GM18511 (cell line): ENCODE data around the gene FEM1B.
"Not testable (repeated sequence)": the region's sequence is repeated elsewhere in the genome, so short reads cannot be mapped to it uniquely, and the experiment has no call there.

Experiments used
- ATAC-seq: cut with Tn5 transposase; IDR thresholded peaks from one replicate; pipeline ENCODE4 v1.9.1; 2021; ENCODE audit warnings: mild to moderate bottlenecking, moderate library complexity; ENCODE audit not compliant: unreplicated experiment

FEM1B gene

DNA sequence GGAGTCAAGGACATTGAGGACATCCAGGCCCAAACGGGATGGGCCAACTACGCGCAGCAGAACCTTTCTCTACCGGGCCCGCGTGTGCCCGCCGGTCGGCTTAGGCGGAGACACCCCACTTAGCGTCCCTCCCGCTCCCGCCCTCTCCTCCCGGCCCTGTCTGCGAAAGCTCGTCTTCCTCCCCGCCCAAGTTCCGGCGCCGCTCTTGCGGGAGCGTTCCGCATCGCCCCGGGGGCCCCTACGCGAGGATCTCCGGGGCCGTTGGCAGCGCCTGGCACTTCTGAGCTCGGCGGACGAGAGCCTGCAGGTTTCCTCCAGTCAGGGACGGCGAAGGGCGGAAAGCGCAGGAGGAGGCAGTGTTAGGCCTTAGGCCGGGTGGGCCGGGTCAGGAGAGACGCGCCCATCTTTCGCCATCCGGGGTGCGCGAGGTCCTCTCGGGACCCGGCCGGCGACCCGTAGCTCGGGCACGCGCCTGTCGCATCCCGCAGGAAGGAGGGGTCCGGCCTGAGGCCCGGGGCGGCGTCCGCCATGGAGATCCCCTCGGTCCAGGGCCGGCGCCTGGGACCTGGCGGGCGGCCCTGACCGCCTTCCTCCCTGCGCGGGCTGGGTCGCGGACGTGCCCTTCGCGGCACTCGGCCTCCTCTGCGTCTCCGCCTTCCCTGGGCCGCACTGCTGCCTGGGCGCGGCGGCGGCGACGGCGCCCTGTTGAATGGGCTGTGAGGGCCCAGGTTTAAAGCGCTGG, at the start of gene FEM1B:
Gene FEM1B (plus strand): TSS at position 143 of the 742 bp plus-strand sequence. CDS start 673 bp downstream, outside the sequence.
- ATAC-seq: peak; percentile 77

DNA sequence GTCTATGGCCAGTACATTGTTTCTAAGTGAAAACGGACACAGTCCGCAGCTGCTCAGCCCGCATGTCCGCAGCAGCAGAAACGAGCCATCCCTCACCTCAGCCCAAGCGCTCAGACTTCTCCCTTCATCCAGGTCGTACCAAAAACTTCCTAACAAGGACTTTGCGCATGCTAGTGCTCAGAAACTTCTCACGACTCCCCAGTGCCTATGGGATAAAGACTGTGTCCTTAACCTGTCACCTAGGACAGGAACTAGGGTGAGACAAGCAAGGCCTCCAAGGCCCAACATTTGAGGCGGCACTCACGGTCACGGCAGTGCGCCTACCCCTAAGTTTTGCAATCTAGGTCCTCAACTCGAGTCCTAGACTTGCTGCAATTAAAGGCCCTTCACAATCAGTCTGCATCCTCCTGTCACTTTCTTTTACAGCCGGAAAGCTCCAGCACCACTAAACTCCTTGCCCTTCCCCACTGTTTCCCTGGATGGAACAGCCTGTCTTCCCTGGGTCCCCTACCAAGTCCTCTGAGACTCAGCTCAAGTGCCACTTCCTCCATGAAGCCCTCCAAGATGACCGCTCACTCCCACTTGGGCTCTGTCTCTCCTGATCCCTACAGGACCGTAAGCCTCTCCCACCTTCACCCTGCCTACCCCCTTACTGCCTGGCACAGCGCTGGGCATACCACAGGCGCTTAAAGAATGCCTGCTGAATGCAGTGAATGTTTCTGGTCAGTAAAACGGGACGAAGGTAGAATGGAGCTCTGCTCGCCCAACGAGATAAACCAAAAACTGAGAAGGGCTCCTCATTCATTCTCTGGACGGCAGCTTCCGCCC, 49.2 kb upstream of the FEM1B start:
- ATAC-seq: no peak

DNA sequence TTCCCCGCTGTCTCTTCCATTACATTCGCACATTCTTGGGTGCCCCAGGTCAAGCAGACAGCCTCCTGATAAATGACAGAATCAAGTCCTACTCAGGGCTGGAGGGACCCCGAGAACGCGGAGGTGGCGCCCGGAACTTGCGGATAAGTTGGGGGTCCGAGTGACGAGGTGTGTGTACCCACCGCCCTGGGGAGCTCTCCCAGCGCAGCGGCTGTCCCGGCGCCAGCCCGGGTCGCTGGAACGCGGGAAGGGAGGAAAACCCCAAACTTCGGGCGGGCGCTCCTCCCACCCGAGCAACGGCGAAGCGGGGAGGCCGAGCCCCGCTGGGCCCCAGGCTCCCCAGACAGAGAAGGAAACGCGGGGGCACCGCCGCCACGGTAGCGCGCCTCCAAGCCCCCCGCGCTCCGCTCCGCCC, 48.6 kb upstream of the FEM1B start:
- peak; percentile 12 for ATAC-seq

DNA sequence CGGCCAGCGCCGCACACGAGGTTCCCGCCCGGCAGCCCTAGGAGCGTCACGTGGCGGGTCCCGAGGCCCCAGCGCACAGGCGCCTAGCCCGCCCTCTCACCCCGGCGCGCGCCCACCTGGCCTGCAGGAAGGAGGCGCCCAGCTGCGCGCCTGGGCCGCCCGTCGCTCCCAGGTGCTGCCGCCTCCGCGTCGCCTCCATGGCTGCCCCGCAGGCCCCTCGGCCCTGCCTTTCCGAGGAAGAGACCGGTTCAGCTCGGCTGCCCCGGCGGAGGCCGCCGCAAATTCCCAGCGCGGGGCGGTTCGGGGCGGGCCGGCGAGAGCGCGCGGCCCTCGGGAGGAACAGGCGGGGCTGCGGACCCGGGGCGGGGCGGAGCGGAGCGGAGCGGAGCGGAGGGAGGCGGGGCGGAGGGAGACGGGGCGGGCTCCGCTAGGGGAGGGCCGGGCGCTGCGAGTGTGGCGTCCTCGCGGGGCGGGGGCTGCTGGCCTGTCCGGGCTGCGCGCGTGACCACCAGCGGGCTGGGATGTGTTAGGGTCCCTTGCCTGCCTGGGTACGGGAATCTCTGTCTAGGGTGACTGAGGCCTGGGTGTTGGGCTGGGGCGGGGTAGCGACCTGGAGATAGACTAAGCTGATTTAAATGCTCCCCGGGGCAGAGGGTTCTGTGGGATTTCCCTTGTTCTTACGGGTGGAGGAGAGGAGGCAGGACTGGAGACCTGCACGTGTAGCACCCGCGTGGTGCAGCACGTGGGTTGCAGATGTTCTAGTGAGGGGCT, 48.0 kb upstream of the FEM1B start, which contains the start of gene CLN6:
Gene CLN6 (minus strand): TSS at position 343 of the 771 bp plus-strand sequence. CDS start 144 bp downstream, at position 199.
- ATAC-seq: peak; percentile 79

DNA sequence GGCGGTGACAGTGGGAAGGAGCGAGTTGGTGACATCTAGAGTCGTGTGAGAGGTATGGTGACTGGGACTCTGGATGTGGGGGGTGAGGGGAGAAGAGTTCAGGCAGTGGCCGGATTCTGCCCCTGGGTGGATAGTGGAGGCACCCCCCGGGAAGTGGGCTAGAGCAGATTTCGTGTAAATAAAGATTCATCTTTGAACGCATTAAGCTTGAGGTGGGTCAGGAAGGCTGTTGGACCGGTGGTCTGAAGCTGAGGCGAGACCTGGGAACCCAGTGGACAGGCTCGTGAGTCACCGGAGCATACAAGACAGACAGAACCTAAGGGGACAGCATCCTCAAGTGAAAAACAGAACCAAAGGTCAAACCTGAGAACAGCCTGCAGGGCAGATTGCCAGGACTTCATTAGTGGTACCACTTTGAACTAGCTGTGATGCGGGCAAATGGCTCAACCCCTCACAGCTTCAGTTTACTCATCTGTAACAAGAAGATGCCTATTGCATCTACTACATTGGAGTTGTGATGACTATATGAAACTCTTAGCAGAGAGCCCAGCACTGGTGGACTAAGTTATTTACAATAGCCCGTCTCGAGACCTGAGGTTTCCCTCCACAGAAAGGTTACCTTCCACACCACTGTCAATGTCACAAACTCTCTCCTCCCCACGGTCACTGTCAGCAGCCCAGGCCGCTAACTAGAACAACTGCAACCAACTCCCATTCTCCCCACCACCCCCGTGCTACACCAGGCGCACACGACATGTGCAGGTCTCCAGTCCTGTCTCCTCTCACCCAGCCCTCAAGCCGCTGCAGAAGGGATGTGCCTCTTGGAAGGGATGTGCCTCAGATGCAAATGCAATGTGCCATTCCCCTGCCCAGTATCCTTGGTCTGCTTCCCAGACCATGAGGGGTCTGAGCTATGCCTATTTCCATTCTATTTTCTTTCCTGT, 47.1 kb upstream of the FEM1B start:
- ATAC-seq: no peak

DNA sequence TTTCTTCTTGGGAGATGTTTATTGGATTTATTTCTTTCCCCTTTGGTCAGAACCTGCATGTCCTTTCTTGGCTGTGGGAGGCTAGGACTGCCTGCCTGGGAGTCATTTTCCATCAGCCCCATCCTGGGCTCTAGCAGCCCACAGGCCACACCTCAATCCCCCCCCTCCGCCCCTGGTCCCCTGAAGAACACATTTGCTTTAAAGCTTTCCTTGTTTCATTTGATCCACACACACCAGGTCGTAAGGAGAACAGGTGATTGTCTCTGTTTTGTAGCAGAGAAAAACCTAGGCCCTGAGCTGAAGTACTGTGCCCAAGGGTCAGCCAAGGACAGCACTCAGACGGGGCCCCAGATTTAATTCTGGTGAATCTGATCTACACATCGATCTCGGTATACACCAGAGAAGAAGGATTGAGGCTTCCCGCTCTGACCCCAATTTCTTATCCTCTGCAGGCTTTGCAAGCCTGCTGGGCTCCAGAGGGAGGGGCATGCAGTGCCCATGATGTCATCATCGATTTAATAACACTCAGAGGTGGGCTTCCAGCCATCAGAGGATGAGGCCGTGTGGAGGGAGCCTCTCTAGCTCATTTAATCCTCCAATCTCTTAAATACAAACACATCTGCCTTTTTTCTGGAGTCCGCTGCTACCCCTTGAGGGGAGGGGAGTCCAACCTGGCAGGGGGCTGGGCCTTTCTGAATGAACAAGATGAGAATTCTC, 46.3 kb upstream of the FEM1B start:
- no peak for ATAC-seq

DNA sequence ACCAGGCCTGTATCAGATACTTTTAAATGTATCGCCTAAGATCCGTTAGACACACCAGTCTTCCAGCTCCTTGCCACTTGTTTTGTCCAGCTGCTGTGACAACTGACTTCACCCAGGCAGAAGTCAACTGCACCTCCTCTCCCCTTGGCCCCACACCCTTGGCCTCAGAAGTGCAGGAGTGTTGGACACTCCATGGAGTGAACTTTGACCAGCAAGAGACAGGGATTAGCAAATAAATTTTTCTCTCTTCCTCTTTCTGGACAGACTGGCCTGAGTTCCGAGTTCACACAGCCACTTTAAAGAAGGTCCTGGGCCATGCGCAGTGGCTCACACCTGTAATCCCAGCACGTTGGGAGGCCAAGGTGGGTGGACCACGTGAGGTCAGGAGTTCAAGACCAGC, 45.1 kb upstream of the FEM1B start:
- no peak for ATAC-seq

DNA sequence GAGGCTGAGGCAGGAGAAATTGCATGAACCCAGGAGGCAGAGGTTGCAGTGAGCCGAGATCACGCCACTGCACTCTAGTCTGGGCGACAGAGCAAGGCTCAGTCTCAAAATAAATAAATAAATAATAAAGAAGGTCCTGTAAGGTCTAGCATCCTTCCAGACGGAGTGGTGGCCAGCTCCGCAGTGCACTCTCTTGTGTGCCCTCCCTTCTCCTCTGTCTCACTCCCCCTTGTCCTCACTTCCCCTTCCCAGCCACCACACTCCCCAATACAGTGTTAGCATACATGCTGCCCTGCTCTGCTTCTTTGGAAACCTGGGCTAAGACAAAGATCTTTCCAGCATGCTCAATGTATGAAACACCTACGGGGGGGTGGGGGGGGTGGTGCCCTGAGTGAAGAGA, 44.6 kb upstream of the FEM1B start:
- ATAC-seq: no peak

DNA sequence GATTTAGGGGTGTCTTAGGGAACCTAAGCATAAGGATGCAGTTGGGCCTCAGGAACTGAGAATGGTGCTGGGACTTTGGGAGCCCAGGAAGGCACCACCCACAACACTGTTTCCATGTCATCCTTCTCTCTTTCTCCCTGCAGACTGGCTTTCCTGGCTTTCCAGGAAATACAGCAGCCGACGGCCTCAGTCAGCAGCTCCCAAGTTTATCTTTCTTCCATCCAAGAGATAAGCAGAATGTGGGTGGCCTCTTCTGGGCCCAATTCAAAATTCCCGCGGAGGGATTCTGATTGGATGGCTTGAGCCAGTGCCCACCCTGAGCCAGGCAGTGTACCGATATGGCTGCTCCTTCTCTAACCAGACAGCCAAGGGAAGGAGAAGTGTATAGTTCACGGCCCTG, 43.5 kb upstream of the FEM1B start:
- no peak for ATAC-seq

DNA sequence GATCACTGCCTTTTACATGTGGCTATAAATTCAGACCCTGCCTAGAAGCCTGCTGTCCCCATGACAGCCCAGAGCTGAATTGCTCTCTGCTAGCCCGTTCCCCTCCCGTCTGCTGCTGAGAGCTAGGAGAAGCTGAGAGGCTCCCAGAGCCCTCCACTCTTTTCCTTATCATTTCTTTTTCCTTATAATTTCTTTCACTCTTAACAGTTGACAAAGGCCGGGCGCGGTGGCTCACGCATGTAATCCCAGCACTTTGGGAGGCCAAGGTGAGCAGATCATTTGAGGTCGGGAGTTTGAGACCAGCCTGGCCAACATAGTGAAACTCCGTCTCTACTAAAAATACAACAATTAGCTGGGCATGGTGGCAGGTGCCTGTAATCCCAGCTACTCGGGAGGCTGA, 43.0 kb upstream of the FEM1B start:
- not testable (repeated sequence) for ATAC-seq

DNA sequence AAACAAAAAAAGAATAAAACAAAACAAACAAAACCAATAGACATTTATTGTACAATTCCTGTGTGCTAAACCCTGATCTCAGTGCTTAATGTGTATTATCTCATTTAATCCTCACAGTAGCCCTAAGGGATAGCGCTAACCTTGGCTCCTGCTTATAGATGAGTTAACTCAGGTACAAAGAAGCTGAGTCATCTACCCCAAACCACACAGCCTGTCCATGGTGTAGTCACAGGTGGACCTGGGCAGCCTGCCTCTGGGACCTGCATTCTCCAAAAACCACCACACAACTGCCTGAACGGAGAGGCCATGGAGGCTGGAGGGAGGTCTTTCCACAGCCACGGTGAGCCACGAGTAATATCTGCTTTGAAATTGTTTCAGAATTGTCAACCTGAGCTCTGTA, 42.5 kb upstream of the FEM1B start:
- no peak for ATAC-seq

DNA sequence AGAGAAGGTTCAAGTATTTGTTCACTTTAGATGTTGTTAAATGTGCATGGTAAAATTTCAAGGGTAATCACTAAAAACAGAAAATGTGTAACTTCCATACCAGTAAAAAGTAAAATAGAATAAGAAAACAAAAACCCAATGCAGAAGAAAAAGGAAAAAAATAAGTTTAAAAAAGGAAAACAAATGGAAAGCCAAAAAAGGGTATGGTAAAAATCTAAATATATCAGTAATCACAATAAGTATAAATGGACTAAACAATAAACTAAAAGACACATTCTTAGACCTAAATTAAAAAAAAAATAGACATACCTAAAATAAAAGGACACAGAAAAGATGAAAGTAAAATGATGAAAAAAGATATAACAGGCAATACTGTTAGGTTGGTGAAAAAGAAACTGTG, 38.5 kb upstream of the FEM1B start:
- ATAC-seq: no peak

DNA sequence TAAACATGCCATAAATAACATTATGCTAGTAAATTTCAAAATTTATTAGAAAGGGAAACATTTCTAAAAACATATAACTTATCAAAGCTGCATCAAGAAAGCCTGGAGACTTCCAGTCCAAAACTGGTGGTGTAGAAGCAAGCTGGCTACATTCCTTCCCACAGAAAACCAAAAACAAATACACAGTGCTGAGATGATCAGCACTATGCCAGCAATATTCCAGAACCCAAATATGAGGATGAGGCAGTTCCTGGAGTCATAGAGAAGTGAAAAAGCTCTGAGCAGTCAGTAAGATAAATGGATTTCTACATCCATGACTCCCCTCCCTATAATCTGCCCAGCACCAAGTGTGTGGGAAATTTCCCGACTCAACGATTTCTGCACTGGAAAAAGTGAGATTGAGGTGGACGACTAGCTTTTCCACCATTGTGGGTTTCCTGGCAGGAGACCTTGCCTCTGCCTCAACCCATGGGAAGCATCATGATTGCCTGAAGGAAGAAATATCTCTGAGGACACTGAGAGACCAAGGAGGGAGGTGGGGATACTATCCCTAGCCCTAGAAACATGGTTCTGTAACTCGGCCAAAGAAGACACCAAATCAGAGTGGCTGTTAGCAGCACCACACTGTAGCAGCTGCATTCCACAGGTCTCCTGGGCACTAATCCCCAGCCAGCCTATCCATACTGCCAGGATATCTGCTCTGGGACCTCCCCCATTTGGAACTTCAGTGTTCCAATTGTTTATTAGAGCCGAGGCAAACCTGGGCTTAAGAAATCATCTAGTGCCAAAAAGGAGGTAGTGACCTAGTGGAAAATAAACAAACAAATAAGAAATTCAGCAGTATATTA, 36.2 kb upstream of the FEM1B start:
- no peak for ATAC-seq

DNA sequence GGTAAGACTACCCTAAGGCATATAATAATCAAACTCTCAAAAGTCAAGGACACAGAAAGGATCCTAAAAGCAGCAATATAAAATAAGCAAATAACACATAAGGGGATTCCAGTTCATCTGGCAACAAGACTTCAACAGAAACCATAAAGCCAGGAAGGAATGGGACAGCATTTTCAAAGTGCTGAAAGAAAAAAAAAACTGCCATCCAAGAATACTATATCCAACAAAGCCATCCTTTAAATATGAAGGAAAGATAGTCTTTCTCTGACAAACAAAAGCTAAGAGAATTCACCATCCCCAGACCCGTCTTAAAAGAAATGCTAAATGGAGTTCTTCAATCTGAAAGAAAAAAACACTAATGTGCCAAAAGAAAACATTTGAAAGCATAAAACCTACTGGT, 33.3 kb upstream of the FEM1B start:
- ATAC-seq: no peak

DNA sequence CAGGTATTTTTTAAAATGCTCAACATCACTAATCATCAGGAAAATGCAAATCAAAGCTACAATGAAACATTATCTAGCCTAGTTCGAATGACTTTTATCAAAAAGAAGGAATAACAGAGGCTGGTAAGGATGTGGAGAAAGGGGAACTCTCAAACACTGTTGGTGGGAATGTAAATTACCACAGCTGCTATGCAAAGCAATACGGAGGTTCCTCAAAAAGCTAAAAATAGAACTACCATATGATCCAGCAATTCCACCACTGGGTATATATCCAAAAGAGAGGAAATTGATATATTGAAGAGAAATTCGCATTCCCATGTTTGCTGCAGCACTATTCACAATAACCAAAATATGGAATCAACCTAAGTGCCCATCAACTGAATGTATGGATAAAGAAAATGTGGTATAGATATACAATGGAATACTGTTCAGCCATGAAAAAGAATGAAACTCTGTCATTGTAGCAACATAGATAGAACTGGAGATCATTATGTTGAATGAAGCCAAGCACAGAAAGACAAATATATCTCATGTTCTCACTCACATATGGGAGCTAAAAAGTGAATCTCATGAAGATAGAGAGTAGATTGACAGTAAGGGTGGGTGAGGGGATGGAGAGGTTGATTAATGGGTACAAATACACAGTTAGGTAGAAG, 28.4 kb upstream of the FEM1B start:
- ATAC-seq: no peak

DNA sequence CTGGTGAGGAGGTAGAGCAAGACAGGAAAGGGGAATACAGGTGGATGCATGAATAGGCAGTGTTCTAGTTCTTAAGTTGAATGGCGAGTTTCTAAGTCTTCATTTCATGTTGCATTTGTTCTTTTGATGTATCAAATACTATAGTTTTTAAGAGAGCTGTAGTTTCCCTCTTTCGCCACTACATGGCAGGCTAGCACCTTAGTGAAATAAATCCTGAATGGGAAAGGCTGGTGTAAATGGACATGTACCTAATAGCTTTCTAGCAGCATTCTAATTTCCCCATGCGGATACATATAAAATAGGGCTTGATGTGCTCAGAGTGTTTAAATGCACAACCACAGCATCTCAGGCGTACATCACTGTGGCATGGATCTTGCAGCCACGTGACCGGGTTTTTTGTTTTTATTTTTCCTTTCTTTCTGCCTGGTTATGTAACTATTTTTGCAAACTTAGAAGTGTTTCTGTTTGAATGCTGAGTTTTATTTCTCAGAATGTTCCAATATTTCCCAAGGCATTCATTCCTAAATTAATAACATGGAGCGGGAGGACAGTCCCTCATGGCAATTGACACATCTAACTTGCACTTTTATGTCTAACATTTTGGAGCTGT, 24.5 kb upstream of the FEM1B start:
- no peak for ATAC-seq

DNA sequence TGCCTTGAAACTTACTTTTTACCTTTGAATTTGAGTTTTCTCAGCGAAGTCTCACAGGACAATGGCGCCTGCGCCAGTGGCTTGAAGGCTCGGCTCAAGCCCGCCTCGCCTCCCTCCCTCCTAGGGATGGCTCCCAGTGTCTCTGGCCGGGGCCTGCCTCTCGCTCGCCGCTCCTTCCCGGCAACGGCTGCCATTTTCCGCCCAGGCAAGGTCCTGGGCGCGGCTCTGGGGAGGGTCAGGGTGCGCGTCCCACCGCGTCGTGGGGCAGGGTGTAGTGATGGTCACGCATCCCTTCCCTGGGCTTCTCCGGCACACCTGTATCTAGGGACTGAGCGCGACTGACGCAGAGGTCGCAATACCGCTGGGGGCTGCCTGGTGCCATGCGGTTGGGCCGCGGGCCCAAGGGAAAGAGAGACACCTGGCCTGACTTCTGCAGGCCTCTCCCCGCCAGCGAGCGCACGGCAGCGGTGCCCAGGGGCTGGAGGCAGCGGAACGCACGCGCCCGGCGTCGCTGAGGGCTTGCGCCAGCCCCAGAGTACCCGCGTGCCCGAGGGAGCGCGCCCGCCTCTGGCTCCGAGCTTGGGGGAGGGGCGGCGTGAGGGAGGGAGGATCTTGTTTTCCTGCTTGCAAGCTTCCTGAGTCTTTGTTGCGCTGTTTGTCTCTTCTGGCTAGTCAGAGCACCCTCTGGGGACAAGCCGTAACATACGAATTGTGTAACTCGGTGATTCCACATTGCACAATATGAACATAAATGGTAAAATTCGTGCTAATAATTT, 20.7 kb upstream of the FEM1B start:
- no peak for ATAC-seq
